ENCODE results near the gene SCAP. TPM values are rescaled to one million over a fixed set of nuclear protein-coding genes. Genes with fewer than 3 reads are reported as not detected.
A peak's percentile ranks its signal among the peaks of the same experiment; 100 is the strongest.

Gene SCAP
- total and polyA plus RNA-seq, 2 of the 13 experiments (the other 11 are each of a cell fraction or from before 2014, with no cell fraction given), result 40.4 to 53.3 TPM

- no peak for TF ChIP-seq DRAP1 (CRISPR knock-in tag; IDR thresholded peaks at IDR 0.05)
- no peak for TF ChIP-seq ZNF281 (CRISPR knock-in tag; IDR thresholded peaks at IDR 0.05; ENCODE audit: borderline replicate concordance)
- TF ChIP-seq ZNF513 (CRISPR knock-in tag; conservative IDR thresholded peaks at IDR 0.05), result no peak
- TF ChIP-seq KLF16 (CRISPR knock-in tag; IDR thresholded peaks at IDR 0.05), result peak in 1 of 2 experiments; percentile 63; a peak in 1 of 4 replicates
- TF ChIP-seq HIC2 (CRISPR knock-in tag; IDR thresholded peaks at IDR 0.05; ENCODE audit: low read depth), result no peak
- 0 out of 2 replicates have a peak, but pooled peaks have one; percentile 32 for TF ChIP-seq ZBTB4 (CRISPR knock-in tag; IDR thresholded peaks at IDR 0.05; ENCODE audit: borderline replicate concordance)
- TF ChIP-seq SATB2 (CRISPR knock-in tag; IDR thresholded peaks at IDR 0.05), result no peak
- TF ChIP-seq U2AF2 (IDR thresholded peaks at IDR 0.05; ENCODE audit: low read depth, low read length), result no peak
- TF ChIP-seq ZNF878 (CRISPR knock-in tag; IDR thresholded peaks at IDR 0.05), result 0 out of 2 replicates have a peak, but pooled peaks have one; percentile 46
- no peak for TF ChIP-seq NFATC3 (CRISPR knock-in tag; IDR thresholded peaks at IDR 0.05)
- no peak for TF ChIP-seq REST (IDR thresholded peaks at IDR 0.05; ENCODE audit: borderline replicate concordance in 1 of 2, low read depth in 1 of 2, low read length in 2 of 2)
- no peak for TF ChIP-seq ZNF775 (CRISPR knock-in tag; IDR thresholded peaks at IDR 0.05; ENCODE audit: borderline replicate concordance)
These were observed 46.6 kb upstream of the SCAP start (continued) for GRCh38 chr3:47522082-47522987.

All from HepG2 (cell line).